Neutrophil (primary cell): Measurements from ENCODE around the gene ARHGAP6.

Experiments used
- H3K27ac ChIP-seq: fragments of 200-600 bp; sonication (generic); 2 replicates; pipeline ENCODE4 v1.5.1; 2016; ENCODE audit warnings: mild to moderate bottlenecking, moderate library complexity
- H3K27me3 ChIP-seq: fragments of 200-600 bp; sonication (generic); 2 replicates; pipeline ENCODE4 v1.6.0; 2016; ENCODE audit warnings: mild to moderate bottlenecking
- H3K36me3 ChIP-seq: fragments of 200-600 bp; sonication (generic); 2 replicates; pipeline ENCODE4 v1.5.1; 2017
- H3K4me1 ChIP-seq, 2 experiments: fragments of 200-600 bp in 1 of 2; sonication (generic) in 1 of 2; 1 replicate in 1 of 2; 2 replicates in 1 of 2; pipeline versions ENCODE4 v1.5.1 to v1.6.1; 2013 to 2016; ENCODE audit warnings: low read depth in 1 of 2, low read length in 1 of 2, mild to moderate bottlenecking in 1 of 2, moderate library complexity in 1 of 2; ENCODE audit not compliant: control insufficient read depth in 1 of 2, insufficient read depth in 1 of 2
- H3K4me3 ChIP-seq, 2 experiments: fragments of 200-600 bp in 1 of 2; sonication (generic) in 1 of 2; 1 replicate in 1 of 2; 2 replicates in 1 of 2; pipeline ENCODE4 v1.5.1; 2013 to 2016; ENCODE audit warnings: low read depth in 1 of 2, low read length in 1 of 2, mild to moderate bottlenecking in 1 of 2, moderate library complexity in 1 of 2
- H3K9me3 ChIP-seq: fragments of 200-600 bp; sonication (generic); 2 replicates; pipeline ENCODE4 v1.5.1; 2016
- TF ChIP-seq, protein P1 (sequence below): fragments of 200-600 bp; sonication (generic); IDR thresholded peaks from 2 replicates; pipeline ENCODE4 v1.5.1; 2016; ENCODE audit warnings: antibody characterized with exemption

Gene ARHGAP6

GRCh38 chrX:11285651-11286050, 380.1 kb downstream of the ARHGAP6 start:
- Histone ChIP-seq H3K36me3 (no peaks in the 10 kb centered on the region), H3K4me1 (no peaks in the 10 kb centered on the region), H3K9me3 (no peaks in the 10 kb centered on the region), H3K27me3 (no peaks in the 10 kb centered on the region), H3K4me3 (no peak overlapping the region), H3K27ac (no peak overlapping the region)
- TF ChIP-seq, protein P1, sequence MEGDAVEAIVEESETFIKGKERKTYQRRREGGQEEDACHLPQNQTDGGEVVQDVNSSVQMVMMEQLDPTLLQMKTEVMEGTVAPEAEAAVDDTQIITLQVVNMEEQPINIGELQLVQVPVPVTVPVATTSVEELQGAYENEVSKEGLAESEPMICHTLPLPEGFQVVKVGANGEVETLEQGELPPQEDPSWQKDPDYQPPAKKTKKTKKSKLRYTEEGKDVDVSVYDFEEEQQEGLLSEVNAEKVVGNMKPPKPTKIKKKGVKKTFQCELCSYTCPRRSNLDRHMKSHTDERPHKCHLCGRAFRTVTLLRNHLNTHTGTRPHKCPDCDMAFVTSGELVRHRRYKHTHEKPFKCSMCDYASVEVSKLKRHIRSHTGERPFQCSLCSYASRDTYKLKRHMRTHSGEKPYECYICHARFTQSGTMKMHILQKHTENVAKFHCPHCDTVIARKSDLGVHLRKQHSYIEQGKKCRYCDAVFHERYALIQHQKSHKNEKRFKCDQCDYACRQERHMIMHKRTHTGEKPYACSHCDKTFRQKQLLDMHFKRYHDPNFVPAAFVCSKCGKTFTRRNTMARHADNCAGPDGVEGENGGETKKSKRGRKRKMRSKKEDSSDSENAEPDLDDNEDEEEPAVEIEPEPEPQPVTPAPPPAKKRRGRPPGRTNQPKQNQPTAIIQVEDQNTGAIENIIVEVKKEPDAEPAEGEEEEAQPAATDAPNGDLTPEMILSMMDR = no peak

GRCh38 chrX:11282043-11282442, 383.7 kb downstream of the ARHGAP6 start:
- Histone ChIP-seq H3K27ac (no peak overlapping the region), H3K9me3 (no peaks in the 10 kb centered on the region), H3K4me1 (no peaks in the 10 kb centered on the region), H3K36me3 (no peaks in the 10 kb centered on the region), H3K27me3 (no peaks in the 10 kb centered on the region), H3K4me3 (no peak overlapping the region)
- TF ChIP-seq, protein P1 = no peak

- Histone ChIP-seq H3K4me1 (no peaks in the 10 kb centered on the region), H3K9me3 (no peaks in the 10 kb centered on the region), H3K27ac (no peak overlapping the region), H3K27me3 (no peaks in the 10 kb centered on the region), H3K36me3 (no peaks in the 10 kb centered on the region), H3K4me3 (no peak overlapping the region)
- TF ChIP-seq, protein P1 = no peak
Measured at GRCh38 chrX:11273544-11273943, 392.2 kb downstream of the ARHGAP6 start.

DNA sequence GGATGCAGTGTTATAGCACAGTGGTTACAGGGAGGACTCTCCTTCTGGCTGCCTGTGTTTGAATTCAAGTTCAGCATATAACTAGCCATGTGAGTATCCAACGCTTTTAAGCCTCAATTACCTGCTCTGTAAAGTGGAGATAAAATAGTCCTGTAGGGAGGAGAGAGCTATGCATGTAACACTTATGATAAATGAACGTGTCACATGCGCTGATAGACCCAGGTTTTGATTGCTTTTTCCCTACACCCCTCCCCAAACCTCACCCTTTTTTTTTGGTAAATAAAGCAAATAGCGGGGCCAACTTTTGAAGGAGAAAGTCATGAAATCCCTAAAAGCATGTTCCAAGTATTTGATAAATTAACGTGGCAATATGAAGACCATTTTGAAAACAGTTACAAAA, 392.9 kb downstream of the ARHGAP6 start:
- no peak overlapping the region for H3K27ac ChIP-seq
- H3K27me3 ChIP-seq = no peaks in the 10 kb centered on the region
- H3K36me3 ChIP-seq = no peaks in the 10 kb centered on the region
- no peak overlapping the region for H3K4me3 ChIP-seq
- no peaks in the 10 kb centered on the region for H3K9me3 ChIP-seq
- TF ChIP-seq, protein P1 = no peak
- H3K4me1 ChIP-seq = no peaks in the 10 kb centered on the region

- TF ChIP-seq, protein P1 = no peak
- Histone ChIP-seq H3K4me3 (no peak overlapping the region), H3K27me3 (no peaks in the 10 kb centered on the region), H3K36me3 (no peaks in the 10 kb centered on the region), H3K9me3 (no peaks in the 10 kb centered on the region), H3K27ac (no peak overlapping the region), H3K4me1 (no peaks in the 10 kb centered on the region)
Measured at GRCh38 chrX:11272290-11272689, 393.4 kb downstream of the ARHGAP6 start.

- H3K9me3 ChIP-seq = no peaks in the 10 kb centered on the region
- no peaks in the 10 kb centered on the region for H3K4me1 ChIP-seq
- no peak overlapping the region for H3K4me3 ChIP-seq
- H3K27me3 ChIP-seq = no peaks in the 10 kb centered on the region
- TF ChIP-seq, protein P1 = no peak
- no peak overlapping the region for H3K27ac ChIP-seq
- no peaks in the 10 kb centered on the region for H3K36me3 ChIP-seq
Measured at GRCh38 chrX:11269996-11270395, 395.7 kb downstream of the ARHGAP6 start.
